Uterus (tissue), 4 donors: Measurements from ENCODE around the gene KRT71. TPM values are rescaled to one million over a fixed set of nuclear protein-coding genes. Genes with fewer than 3 reads are reported as not detected.

Source experiments
- DNase-seq, 2 donors: peaks; one replicate each; pipeline ENCODE4 v3.0.0-alpha.2; 2019 to 2020
- H3K27ac ChIP-seq, 2 donors: fragments of 200-600 bp; sonication (generic); 1 replicate in 1 of 2; 2 replicates in 1 of 2; pipeline ENCODE4 v1.5.1; 2016 to 2018
- H3K27me3 ChIP-seq, 2 donors: fragments of 200-600 bp; sonication (generic); one replicate each; pipeline ENCODE4 v1.5.1; 2018 to 2019; ENCODE audit warnings: control low read depth in 1 of 2
- H3K36me3 ChIP-seq, 2 donors: fragments of 200-600 bp; sonication (generic); one replicate each; pipeline ENCODE4 v1.5.1; 2019; ENCODE audit warnings: control low read depth in 1 of 2
- H3K4me1 ChIP-seq, 2 donors: fragments of 200-600 bp; sonication (generic); one replicate each; pipeline ENCODE4 v1.5.1; 2018 to 2019; ENCODE audit warnings: control low read depth in 1 of 2
- H3K4me3 ChIP-seq, 2 donors: fragments of 200-600 bp; sonication (generic); 1 replicate in 1 of 2; 2 replicates in 1 of 2; pipeline ENCODE4 v1.5.1; 2018 to 2019; ENCODE audit warnings: mild to moderate bottlenecking in 1 of 2
- H3K9me3 ChIP-seq, 2 donors: fragments of 200-600 bp; sonication (generic); one replicate each; pipeline ENCODE4 v1.5.1; 2019; ENCODE audit warnings: control low read depth in 1 of 2
- POLR2A ChIP-seq, 2 donors: fragments of 450-650 bp; IDR thresholded peaks; one replicate each; pipeline ENCODE4 v1.6.1; 2016; ENCODE audit warnings: antibody characterized with exemption in 2 of 2, mild to moderate bottlenecking in 1 of 2, moderate library complexity in 1 of 2
- intact Hi-C: fragments of 100-400 bp; cut with DNase I; formaldehyde crosslinking; loops from one replicate; pipeline ENCODE4 v1.15.1; 2023; ENCODE audit warnings: low total_unique reads
- total RNA-seq, 4 donors: library from RNA; depleted of rRNA in 3 of 4; stranded (reverse); fragments of >200 nt in 3 of 4; gene quantifications; one replicate each; pipeline versions ENCODE4 v1.1.0 to v1.2.4, GENCODE V29; 2014 to 2023
- TF ChIP-seq, protein P1 (sequence below), 4 experiments: fragments of 200-600 bp in 2 of 4; fragments of 450-650 bp in 2 of 4; sonication (generic) in 2 of 4; IDR thresholded peaks; one replicate each; pipeline ENCODE4 v1.5.1; 2016 to 2019; ENCODE audit warnings: antibody characterized with exemption in 4 of 4, mild to moderate bottlenecking in 2 of 4, moderate library complexity in 1 of 4
- donor health status: DM: yes; HTN: yes; CAD: no.

The KRT71 gene
- total RNA-seq, 4 donors from 2014 or later, result not detected

DNA sequence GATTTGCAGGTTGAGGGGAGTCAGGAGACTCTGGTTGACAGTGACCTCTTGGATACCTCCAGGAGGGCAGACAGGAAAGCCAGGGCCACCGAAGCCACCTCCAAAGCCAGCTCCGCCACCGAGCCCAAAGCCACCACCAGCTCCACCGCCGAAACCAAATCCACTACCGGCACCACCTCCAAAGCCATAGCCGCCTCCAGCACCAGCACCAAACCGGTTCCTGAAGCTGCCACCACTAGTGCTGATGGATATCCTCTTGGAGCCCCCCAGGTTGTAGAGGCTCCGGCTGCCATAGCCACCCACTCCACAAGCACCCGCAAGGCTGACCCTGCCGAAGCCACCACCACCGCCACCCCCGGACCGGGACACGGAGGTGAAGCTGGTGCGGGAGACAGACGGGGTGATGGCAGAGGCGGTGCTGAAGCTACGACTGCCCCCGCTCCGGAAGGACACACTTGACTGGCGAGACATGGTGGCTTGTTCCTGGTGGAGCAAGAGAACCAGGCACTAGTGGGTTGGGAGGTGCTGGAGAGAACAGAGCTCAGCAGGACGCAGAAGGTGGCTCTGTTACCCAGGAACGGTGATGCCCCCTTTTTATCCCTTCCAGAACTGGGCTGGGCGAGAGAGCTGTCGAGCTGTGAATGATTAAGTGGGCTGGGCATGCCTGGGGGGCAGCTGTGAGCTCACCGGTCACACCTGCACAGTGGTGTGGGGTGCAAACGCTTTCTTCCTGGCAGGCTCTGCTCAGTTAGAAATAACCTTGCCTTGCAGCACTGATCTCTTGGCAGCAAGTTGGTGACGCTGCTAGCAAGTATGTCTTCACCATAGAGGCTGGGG is 32.9 kb downstream of the KRT71 start, which contains the start of gene KRT5:
TSS of gene KRT5 (minus strand) at position 569 of the 837 bp plus-strand sequence. CDS start at position 471, 98 bp downstream.
- DNase-seq, result no peak
- Histone ChIP-seq H3K9me3 (no peaks in the 10 kb centered on the region), H3K4me1 (no peaks in the 10 kb centered on the region), H3K36me3 (no peaks in the 10 kb centered on the region), H3K27me3 (no peaks in the 10 kb centered on the region), H3K4me3 (no peak within 1 kb of the TSS), H3K27ac (no peak within 1 kb of the TSS)
- intact Hi-C loops, result no loop called here
- TF ChIP-seq POLR2A (IDR thresholded peaks at IDR 0.05), result no peak
- TF ChIP-seq, protein P1, sequence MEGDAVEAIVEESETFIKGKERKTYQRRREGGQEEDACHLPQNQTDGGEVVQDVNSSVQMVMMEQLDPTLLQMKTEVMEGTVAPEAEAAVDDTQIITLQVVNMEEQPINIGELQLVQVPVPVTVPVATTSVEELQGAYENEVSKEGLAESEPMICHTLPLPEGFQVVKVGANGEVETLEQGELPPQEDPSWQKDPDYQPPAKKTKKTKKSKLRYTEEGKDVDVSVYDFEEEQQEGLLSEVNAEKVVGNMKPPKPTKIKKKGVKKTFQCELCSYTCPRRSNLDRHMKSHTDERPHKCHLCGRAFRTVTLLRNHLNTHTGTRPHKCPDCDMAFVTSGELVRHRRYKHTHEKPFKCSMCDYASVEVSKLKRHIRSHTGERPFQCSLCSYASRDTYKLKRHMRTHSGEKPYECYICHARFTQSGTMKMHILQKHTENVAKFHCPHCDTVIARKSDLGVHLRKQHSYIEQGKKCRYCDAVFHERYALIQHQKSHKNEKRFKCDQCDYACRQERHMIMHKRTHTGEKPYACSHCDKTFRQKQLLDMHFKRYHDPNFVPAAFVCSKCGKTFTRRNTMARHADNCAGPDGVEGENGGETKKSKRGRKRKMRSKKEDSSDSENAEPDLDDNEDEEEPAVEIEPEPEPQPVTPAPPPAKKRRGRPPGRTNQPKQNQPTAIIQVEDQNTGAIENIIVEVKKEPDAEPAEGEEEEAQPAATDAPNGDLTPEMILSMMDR (IDR thresholded peaks at IDR 0.05), result no peak

DNA sequence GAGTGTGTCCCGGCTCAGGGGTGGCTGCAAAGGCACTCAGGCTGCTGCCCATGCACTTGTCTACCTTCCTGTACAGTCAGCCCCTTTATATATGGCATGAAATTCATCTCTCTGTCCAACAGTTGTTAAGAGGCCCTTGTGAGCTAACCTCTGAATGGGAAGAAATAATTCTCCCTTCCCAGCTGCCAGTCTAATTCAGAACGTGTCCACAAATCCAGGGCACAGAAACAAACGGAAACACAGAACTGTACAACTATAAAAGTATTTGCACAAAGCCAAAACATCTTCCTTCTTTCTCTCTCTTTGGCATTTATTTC is 33.6 kb downstream of the KRT71 start:
- Histone ChIP-seq H3K36me3 (no peaks in the 10 kb centered on the region), H3K4me3 (no peak overlapping the region), H3K27me3 (no peaks in the 10 kb centered on the region), H3K27ac (no peak overlapping the region), H3K9me3 (no peaks in the 10 kb centered on the region), H3K4me1 (no peaks in the 10 kb centered on the region)
- DNase-seq, result no peak
- intact Hi-C loops, result no loop called here
- TF ChIP-seq, protein P1 (IDR thresholded peaks at IDR 0.05), result no peak

DNA sequence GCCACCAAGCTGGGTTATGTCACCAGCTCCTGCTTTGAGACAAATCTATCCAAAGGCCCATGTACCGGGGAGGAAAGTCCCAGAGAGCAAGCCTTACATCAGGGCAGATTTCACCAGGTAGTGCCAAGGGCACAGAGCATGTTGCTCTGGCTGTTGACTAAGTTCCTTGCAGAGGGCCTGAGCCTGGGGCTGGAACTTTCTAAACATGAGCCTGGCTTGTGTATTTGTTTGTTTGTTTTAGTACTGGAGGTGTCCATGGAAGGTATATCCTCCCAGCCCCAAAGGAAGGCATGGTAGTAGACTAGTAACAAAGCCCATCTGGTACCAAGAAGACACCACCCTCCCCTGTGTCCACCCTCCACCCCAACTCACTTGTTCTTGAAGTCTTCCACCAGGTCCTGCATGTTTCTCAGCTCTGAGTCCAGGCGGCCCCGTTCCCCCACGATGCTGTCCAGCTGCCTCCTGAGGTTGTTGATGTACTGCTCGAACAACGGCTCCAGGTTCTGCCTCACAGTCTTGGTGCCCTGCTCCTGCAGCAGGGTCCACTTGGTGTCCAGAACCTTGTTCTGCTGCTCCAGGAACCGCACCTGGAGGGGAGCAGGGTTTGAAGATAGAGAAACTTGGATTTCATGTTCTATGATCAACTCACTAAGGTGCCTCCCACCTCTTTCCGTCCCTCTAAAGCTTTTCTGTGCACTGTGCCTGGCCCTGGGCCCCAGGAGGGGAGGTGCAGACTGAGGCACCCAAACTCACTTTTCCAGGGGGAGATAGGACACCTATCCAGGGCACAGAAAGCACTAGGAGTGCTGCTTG is 34.2 kb downstream of the KRT71 start:
- Histone ChIP-seq H3K27ac (no peak overlapping the region), H3K36me3 (no peaks in the 10 kb centered on the region), H3K9me3 (no peaks in the 10 kb centered on the region), H3K4me3 (no peak overlapping the region), H3K4me1 (no peaks in the 10 kb centered on the region), H3K27me3 (no peaks in the 10 kb centered on the region)
- intact Hi-C loops, result no loop called here
- no peak for DNase-seq
- TF ChIP-seq POLR2A (IDR thresholded peaks at IDR 0.05), result no peak
- TF ChIP-seq, protein P1 (IDR thresholded peaks at IDR 0.05), result no peak

DNA sequence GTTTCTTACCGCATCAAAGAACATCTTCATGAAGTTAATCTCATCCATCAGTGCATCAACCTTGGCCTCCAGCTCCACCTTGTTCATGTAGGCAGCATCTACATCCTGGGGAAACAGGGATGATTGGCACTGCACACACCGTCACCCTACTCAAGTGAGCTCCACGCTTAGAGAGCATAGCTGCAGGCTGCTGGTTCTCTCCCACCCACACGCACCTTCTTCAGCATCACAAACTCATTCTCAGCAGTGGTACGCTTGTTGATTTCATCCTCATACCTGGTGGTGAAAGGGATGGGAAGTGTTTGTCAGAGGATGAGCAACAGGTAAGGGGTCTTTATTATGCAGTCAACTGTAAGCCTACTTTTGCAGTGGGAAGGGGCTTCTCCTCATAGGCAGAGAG is 35.1 kb downstream of the KRT71 start:
- Histone ChIP-seq H3K36me3 (no peaks in the 10 kb centered on the region), H3K27me3 (no peaks in the 10 kb centered on the region), H3K4me3 (no peak overlapping the region), H3K4me1 (no peaks in the 10 kb centered on the region), H3K9me3 (no peaks in the 10 kb centered on the region), H3K27ac (no peak overlapping the region)
- intact Hi-C loops, result no loop called here
- no peak for DNase-seq
- no peak for TF ChIP-seq POLR2A (IDR thresholded peaks at IDR 0.05)
- TF ChIP-seq, protein P1 (IDR thresholded peaks at IDR 0.05), result no peak
